Loucy (cell line): ENCODE results near the gene DLG2.

ENCODE experiments used
- CTCF ChIP-seq: fragments of 200-600 bp; sonication (generic); conservative IDR thresholded peaks from 2 replicates; pipeline ENCODE4 v1.5.1; 2014; ENCODE audit warnings: mild to moderate bottlenecking, antibody characterized with exemption, low read length
- EZH2phosphoT487 ChIP-seq: fragments of 200-600 bp; IDR thresholded peaks from 2 replicates; pipeline ENCODE4 v1.6.1; 2018; ENCODE audit warnings: antibody characterized with exemption, mild to moderate bottlenecking, moderate library complexity, borderline replicate concordance

GRCh38 chr11:84828616-84829015 lies 798.5 kb downstream of the DLG2 start:
- TF ChIP-seq CTCF (no peak), EZH2phosphoT487 (no peak)
